WERI-Rb-1 (cell line): ENCODE results near the gene SSTR4.

Source experiments
- DNase-seq: peaks from one replicate; pipeline ENCODE4 v3.0.0-alpha.2; 2020
- H3K27ac ChIP-seq: fragments of 250-450 bp; sonication (Bioruptor Pico); 2 replicates; pipeline ENCODE4 v1.5.1; 2020; ENCODE audit warnings: mild to moderate bottlenecking, moderate library complexity
- H3K27me3 ChIP-seq: fragments of 250-450 bp; sonication (Bioruptor Pico); 2 replicates; pipeline ENCODE4 v1.5.1; 2021; ENCODE audit warnings: mild to moderate bottlenecking, low read depth, moderate library complexity; ENCODE audit not compliant: insufficient read depth, severe bottlenecking
- H3K36me3 ChIP-seq: fragments of 250-450 bp; sonication (Bioruptor Pico); 2 replicates; pipeline ENCODE4 v1.5.1; 2020; ENCODE audit warnings: mild to moderate bottlenecking, moderate library complexity
- H3K4me3 ChIP-seq: 2 replicates; pipeline ENCODE4 v1.5.1; 2011; ENCODE audit warnings: low read depth, mild to moderate bottlenecking, control low read depth, low read length
- H3K9me3 ChIP-seq: fragments of 250-450 bp; sonication (Bioruptor Pico); 2 replicates; pipeline ENCODE4 v1.5.1; 2021; ENCODE audit warnings: mild to moderate bottlenecking, moderate library complexity; ENCODE audit not compliant: severe bottlenecking
- CTCF ChIP-seq: IDR thresholded peaks from 2 replicates; pipeline ENCODE4 v1.5.1; 2011; ENCODE audit warnings: low read depth, mild to moderate bottlenecking, control low read depth, inconsistent platforms, low read length

The SSTR4 gene

GRCh38 chr20:23005776-23006175 is 29.3 kb upstream of the SSTR4 start:
- no peaks in the 10 kb centered on the region for H3K36me3 ChIP-seq
- TF ChIP-seq CTCF = no peak
- H3K27me3 ChIP-seq = peaks cover 69% of the 10 kb centered on the region
- no peak overlapping the region for H3K27ac ChIP-seq
- no peaks in the 10 kb centered on the region for H3K9me3 ChIP-seq
- no peak for DNase-seq
- H3K4me3 ChIP-seq = no peak overlapping the region

GRCh38 chr20:23007462-23007861 is 27.6 kb upstream of the SSTR4 start:
- TF ChIP-seq CTCF = no peak
- H3K9me3 ChIP-seq = no peaks in the 10 kb centered on the region
- peaks cover 70% of the 10 kb centered on the region for H3K27me3 ChIP-seq
- H3K36me3 ChIP-seq = no peaks in the 10 kb centered on the region
- H3K4me3 ChIP-seq = no peak overlapping the region
- no peak for DNase-seq
- no peak overlapping the region for H3K27ac ChIP-seq

DNA sequence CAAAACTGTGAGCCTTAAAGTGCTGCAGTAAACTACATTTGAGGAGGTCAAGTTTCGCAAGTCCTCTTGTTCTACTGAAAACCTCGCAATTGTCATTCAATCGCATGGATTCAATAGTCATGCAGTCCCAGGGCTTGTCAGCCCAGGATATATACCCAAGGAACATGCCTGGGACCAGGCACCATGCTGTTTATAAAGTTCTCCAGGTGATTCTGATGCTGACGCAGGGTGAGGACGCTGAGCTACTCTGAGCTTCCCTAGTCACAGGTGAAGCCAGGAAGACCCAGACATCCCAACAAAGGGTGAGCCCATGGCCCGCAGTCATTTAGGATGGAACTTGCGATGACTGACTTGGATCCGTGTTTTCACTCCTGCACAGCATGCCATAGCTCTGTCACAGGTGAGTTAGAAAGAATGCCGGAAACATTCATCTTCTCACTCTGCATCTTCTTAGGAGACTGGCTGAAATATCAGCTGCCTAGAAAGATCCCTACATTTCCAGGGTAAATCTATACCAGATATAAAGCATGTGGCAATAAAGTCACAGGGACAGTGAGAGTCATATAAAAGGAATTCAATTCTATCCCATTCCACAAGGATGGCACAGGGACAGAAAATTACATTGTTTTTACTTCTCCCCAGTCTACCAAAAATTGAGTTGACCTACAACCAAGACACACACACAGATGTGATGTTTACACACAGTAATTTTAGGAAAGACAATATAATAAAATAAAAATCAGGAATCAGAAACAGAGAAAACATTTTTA is 27.0 kb upstream of the SSTR4 start:
- no peaks in the 10 kb centered on the region for H3K9me3 ChIP-seq
- no peak for TF ChIP-seq CTCF
- H3K27ac ChIP-seq = no peak overlapping the region
- H3K4me3 ChIP-seq = no peak overlapping the region
- no peaks in the 10 kb centered on the region for H3K36me3 ChIP-seq
- H3K27me3 ChIP-seq = peaks cover 70% of the 10 kb centered on the region
- no peak for DNase-seq

DNA sequence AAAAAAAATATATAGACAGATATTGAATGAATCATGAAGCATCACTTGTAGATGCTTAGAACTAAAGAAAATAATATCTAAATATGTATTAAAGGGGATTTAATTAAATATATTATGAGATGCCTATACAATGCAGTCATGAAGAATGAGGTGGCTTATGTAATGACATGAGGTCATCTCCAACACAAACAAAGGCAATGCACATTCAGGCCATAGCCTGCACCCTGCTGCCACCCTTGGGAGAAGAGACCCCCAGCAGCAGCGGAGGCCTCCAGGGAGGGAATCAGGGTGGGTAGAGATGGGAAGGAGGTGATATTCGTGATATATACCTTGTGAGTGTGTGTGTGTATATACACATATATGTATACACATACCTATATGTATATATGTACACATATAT is 26.4 kb upstream of the SSTR4 start:
- DNase-seq = no peak
- Histone ChIP-seq H3K4me3 (no peak overlapping the region), H3K27me3 (peaks cover 70% of the 10 kb centered on the region), H3K36me3 (no peaks in the 10 kb centered on the region), H3K27ac (no peak overlapping the region), H3K9me3 (no peaks in the 10 kb centered on the region)
- no peak for TF ChIP-seq CTCF

GRCh38 chr20:23009636-23010035 is 25.5 kb upstream of the SSTR4 start:
- Histone ChIP-seq H3K9me3 (no peaks in the 10 kb centered on the region), H3K27ac (no peak overlapping the region), H3K4me3 (no peak overlapping the region), H3K27me3 (peaks cover 66% of the 10 kb centered on the region), H3K36me3 (no peaks in the 10 kb centered on the region)
- TF ChIP-seq CTCF = no peak
- DNase-seq = no peak

- no peaks in the 10 kb centered on the region for H3K36me3 ChIP-seq
- H3K27me3 ChIP-seq = peaks cover 63% of the 10 kb centered on the region
- H3K4me3 ChIP-seq = no peak overlapping the region
- H3K27ac ChIP-seq = no peak overlapping the region
- TF ChIP-seq CTCF = no peak
- DNase-seq = no peak
- H3K9me3 ChIP-seq = no peaks in the 10 kb centered on the region
These were observed 25.0 kb upstream of the SSTR4 start for GRCh38 chr20:23010096-23010495.
